Measurements from ENCODE around the gene DPYSL4. TPM values are rescaled to one million over a fixed set of nuclear protein-coding genes. Genes with fewer than 3 reads are reported as not detected.
"Not testable (repeated sequence)": the region's sequence is repeated elsewhere in the genome, so short reads cannot be mapped to it uniquely, and the experiment has no call there.

DPYSL4 gene
- total RNA-seq, 2 experiments from 2014 or later, result 20.9 to 23.2 TPM

DNA sequence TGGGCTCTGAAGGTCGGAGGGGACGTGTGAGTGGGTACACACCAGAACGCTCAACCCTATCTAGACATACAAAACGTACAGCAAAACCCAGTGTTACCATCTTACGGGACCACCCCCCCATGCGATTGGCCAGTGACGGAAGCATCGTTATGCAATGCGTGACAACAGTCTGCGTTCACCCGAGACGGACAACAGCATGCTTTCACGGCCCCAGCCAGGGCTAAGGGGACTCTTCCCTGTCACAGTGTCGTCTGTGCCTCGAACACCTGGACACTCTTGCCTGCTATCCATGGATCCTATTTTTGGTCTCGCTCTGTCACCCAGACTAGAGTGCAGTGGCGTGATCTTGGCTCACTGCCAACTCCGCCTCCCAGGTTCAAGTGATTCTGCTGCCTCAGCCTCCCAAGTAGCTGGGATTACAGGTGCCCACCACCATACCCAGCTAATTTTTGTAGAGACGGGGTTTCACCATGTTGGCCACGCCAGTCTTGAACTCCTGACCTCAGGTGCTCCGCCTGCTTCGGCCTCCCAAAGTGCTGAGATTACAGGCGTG, 23.3 kb downstream of the DPYSL4 start:
- DNase-seq, result no peak
- H3K27me3 Mint-ChIP-seq, result no peaks in the 10 kb centered on the region
- TF ChIP-seq, protein P1, sequence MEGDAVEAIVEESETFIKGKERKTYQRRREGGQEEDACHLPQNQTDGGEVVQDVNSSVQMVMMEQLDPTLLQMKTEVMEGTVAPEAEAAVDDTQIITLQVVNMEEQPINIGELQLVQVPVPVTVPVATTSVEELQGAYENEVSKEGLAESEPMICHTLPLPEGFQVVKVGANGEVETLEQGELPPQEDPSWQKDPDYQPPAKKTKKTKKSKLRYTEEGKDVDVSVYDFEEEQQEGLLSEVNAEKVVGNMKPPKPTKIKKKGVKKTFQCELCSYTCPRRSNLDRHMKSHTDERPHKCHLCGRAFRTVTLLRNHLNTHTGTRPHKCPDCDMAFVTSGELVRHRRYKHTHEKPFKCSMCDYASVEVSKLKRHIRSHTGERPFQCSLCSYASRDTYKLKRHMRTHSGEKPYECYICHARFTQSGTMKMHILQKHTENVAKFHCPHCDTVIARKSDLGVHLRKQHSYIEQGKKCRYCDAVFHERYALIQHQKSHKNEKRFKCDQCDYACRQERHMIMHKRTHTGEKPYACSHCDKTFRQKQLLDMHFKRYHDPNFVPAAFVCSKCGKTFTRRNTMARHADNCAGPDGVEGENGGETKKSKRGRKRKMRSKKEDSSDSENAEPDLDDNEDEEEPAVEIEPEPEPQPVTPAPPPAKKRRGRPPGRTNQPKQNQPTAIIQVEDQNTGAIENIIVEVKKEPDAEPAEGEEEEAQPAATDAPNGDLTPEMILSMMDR (IDR thresholded peaks at IDR 0.05), result no peak
- H3K27ac Mint-ChIP-seq, result no peak overlapping the region
- CTCF ChIA-PET, result no interaction called here
- intact Hi-C loops (cut with micrococcal nuclease), result loop anchor here (10.0 kb wide), 1 partner anchor 245 kb away; no protein-coding TSS in a partner anchor
- no peak overlapping the region for H3K4me3 Mint-ChIP-seq
- H3K4me1 Mint-ChIP-seq (ENCODE audit: low read depth), result no peaks in the 10 kb centered on the region
- ATAC-seq, result no peak
- POLR2A ChIA-PET, result no interaction called here
- H3K36me3 Mint-ChIP-seq (ENCODE audit: low read depth), result peaks cover 20% of the 10 kb centered on the region
- H3K9me3 Mint-ChIP-seq, result peaks cover 6% of the 10 kb centered on the region

DNA sequence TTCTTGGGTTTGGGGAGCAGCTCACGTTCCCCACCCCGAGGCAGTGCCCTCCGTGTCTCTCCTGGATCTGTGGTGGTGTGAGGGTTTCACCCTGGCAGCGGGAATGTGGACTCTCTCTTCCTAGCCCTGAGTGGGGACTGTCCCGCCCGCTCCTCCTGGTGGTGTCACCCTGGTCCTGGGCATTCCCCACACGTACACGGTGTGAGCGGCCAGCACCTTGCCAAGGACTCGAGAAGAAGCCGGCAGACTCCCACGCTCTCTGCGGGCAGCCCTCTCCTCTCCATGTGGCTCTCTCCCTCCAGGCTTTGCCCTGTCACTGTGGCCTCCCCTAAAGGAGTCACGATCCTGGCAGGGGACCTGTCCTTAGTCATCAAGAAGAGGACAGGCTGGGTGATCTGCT, 24.0 kb downstream of the DPYSL4 start:
- no peaks in the 10 kb centered on the region for H3K4me1 Mint-ChIP-seq (ENCODE audit: low read depth)
- TF ChIP-seq, protein P1 (IDR thresholded peaks at IDR 0.05), result no peak
- peaks cover 27% of the 10 kb centered on the region for H3K36me3 Mint-ChIP-seq (ENCODE audit: low read depth)
- no peak overlapping the region for H3K27ac Mint-ChIP-seq
- ChIA-PET POLR2A (no interaction called here), CTCF (no interaction called here)
- no peak for DNase-seq
- H3K4me3 Mint-ChIP-seq, result no peak overlapping the region
- intact Hi-C loops (cut with micrococcal nuclease), result loop anchor here (10.0 kb wide), 1 partner anchor 244 kb away; no protein-coding TSS in a partner anchor
- no peaks in the 10 kb centered on the region for H3K27me3 Mint-ChIP-seq
- no peak for ATAC-seq
- peaks cover 12% of the 10 kb centered on the region for H3K9me3 Mint-ChIP-seq

DNA sequence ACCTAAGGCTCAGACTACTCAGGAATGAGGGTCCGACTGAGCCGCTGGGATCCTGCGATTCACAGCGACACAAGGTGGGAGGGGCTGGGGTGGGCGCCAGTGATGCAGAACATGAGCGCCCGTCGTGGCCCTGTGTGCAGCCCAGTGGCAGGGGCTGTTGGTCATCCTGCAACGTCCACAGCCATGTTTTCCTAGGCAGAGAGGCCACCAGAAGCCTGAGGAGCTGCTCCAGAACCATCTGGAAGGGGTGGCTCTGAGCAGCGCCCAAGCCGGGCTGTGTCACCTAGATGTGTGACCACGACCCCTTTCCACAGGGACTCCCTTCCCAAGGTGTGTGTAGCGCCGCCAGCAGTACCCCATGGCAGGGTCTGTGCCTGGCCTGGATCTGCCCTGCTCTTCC, 24.5 kb downstream of the DPYSL4 start:
- no peak overlapping the region for H3K4me3 Mint-ChIP-seq
- TF ChIP-seq, protein P1 (IDR thresholded peaks at IDR 0.05), result no peak
- ATAC-seq, result no peak
- ChIA-PET CTCF (no interaction called here), POLR2A (no interaction called here)
- peaks cover 12% of the 10 kb centered on the region for H3K9me3 Mint-ChIP-seq
- intact Hi-C loops (cut with micrococcal nuclease), result loop anchor here (10.0 kb wide), 1 partner anchor 244 kb away; no protein-coding TSS in a partner anchor
- no peak for DNase-seq
- H3K4me1 Mint-ChIP-seq (ENCODE audit: low read depth), result no peaks in the 10 kb centered on the region
- no peaks in the 10 kb centered on the region for H3K27me3 Mint-ChIP-seq
- H3K27ac Mint-ChIP-seq, result no peak overlapping the region
- H3K36me3 Mint-ChIP-seq (ENCODE audit: low read depth), result peaks cover 28% of the 10 kb centered on the region

GRCh38 chr10:132212816-132213215, 26.1 kb downstream of the DPYSL4 start:
- POLR2A ChIA-PET, result no interaction called here
- TF ChIP-seq, protein P1 (IDR thresholded peaks at IDR 0.05), result no peak
- DNase-seq, result no peak
- no peaks in the 10 kb centered on the region for H3K27me3 Mint-ChIP-seq
- no peak overlapping the region for H3K27ac Mint-ChIP-seq
- intact Hi-C loops (cut with micrococcal nuclease), result loop anchor here (10.0 kb wide), 1 partner anchor 242 kb away; no protein-coding TSS in a partner anchor
- CTCF ChIA-PET, result interaction anchor here (1.3 kb wide), 1 partner anchor 11 kb away, joined by 3 read pairs; no protein-coding TSS in a partner anchor
- no peaks in the 10 kb centered on the region for H3K4me1 Mint-ChIP-seq (ENCODE audit: low read depth)
- H3K9me3 Mint-ChIP-seq, result peaks cover 24% of the 10 kb centered on the region
- H3K36me3 Mint-ChIP-seq (ENCODE audit: low read depth), result peaks cover 42% of the 10 kb centered on the region
- no peak for ATAC-seq
- no peak overlapping the region for H3K4me3 Mint-ChIP-seq

- DNase-seq, result no peak
- intact Hi-C loops (cut with micrococcal nuclease), result loop anchor here (10.0 kb wide), 1 partner anchor 241 kb away; no protein-coding TSS in a partner anchor
- Mint-ChIP-seq H3K27ac (no peak overlapping the region), H3K36me3 (ENCODE audit: low read depth) (peaks cover 48% of the 10 kb centered on the region), H3K4me3 (no peak overlapping the region), H3K27me3 (no peaks in the 10 kb centered on the region), H3K4me1 (ENCODE audit: low read depth) (no peaks in the 10 kb centered on the region), H3K9me3 (peaks cover 28% of the 10 kb centered on the region)
- ATAC-seq, result no peak
- ChIA-PET POLR2A (no interaction called here), CTCF (interaction anchor here (0.7 kb wide), 1 partner anchor 137 kb away, joined by 3 read pairs; no protein-coding TSS in a partner anchor)
- TF ChIP-seq, protein P1 (IDR thresholded peaks at IDR 0.05), result no peak
Measured at GRCh38 chr10:132213917-132214316, 27.2 kb downstream of the DPYSL4 start.

DNA sequence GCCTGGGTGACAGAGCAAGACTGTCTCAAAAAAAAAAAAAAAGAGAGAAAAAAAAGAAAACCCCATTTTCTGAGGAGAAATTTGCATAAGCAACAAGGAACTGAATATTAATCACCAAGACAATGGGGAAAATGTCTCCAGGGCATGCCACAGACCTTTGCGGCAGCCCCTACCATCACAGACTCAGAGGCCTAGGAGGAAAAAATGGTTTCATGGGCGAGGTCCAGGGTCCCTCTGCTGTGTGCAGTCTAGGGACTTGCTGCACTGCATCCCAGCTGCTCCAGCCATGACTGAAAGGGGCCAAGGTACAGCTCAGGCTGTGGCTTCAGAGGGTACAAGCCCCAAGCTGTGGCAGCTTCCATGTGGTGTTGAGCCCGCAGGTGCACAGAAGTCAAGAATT, 29.7 kb downstream of the DPYSL4 start:
- H3K4me1 Mint-ChIP-seq (ENCODE audit: low read depth); POLR2A ChIA-PET; H3K27me3 Mint-ChIP-seq; H3K27ac Mint-ChIP-seq; DNase-seq; H3K4me3 Mint-ChIP-seq; ATAC-seq; CTCF ChIA-PET: not testable (repeated sequence)
- peaks cover 28% of the 10 kb centered on the region for H3K9me3 Mint-ChIP-seq
- H3K36me3 Mint-ChIP-seq (ENCODE audit: low read depth), result peaks cover 52% of the 10 kb centered on the region
- intact Hi-C loops (cut with micrococcal nuclease), result loop anchor here (10.0 kb wide), 1 partner anchor 238 kb away; no protein-coding TSS in a partner anchor
